OCI-LY7 (cell line): Measurements from ENCODE around the gene UBL3. TPM values are rescaled to one million over a fixed set of nuclear protein-coding genes. Genes with fewer than 3 reads are reported as not detected.

ENCODE experiments used
- BruUV-seq: library from RNA; stranded (reverse); fragments of 400-500 nt; replicated peaks from 2 replicates; lab custom pipeline; 2021; lab: Mats Ljungman, UMichigan
- CTCF ChIA-PET: fragments of 300-600 bp; sonication (Branson Sonifier 250); formaldehyde crosslinking; loops from one replicate; lab custom pipeline; 2022; ENCODE audit warnings: antibody characterized with exemption; ENCODE audit not compliant: unreplicated experiment; lab: Charles Lee
- POLR2A ChIA-PET: fragments of 300-600 bp; sonication (Branson Sonifier 250); formaldehyde crosslinking; loops from one replicate; lab custom pipeline; 2022; ENCODE audit warnings: antibody characterized with exemption; lab: Charles Lee
- DNase-seq: peaks from one replicate; pipeline ENCODE4 v3.0.0-alpha.2; 2015; ENCODE audit warnings: low spot score
- H2AFZ ChIP-seq: fragments of 200-600 bp; sonication (generic), shearing (Covaris generic); 2 replicates; pipeline ENCODE4 v1.6.1; 2014; ENCODE audit warnings: mild to moderate bottlenecking, antibody characterized with exemption, low read length, moderate library complexity
- H3K27ac ChIP-seq: fragments of 200-600 bp; sonication (generic); 2 replicates; pipeline ENCODE4 v1.5.1; 2014; ENCODE audit warnings: mixed run types, low read depth, mild to moderate bottlenecking, moderate library complexity, low read length, inconsistent platforms; ENCODE audit not compliant: poor library complexity, severe bottlenecking
- H3K36me3 ChIP-seq: fragments of 200-600 bp; sonication (generic); 2 replicates; pipeline ENCODE4 v1.6.1; 2014; ENCODE audit warnings: mild to moderate bottlenecking, antibody characterized with exemption, low read length, moderate library complexity, mixed read lengths; ENCODE audit not compliant: insufficient read depth
- H3K4me1 ChIP-seq: fragments of 200-600 bp; sonication (generic); 2 replicates; pipeline ENCODE4 v1.5.1; 2014; ENCODE audit warnings: mild to moderate bottlenecking, low read length; ENCODE audit not compliant: insufficient read depth, poor library complexity, severe bottlenecking
- H3K4me2 ChIP-seq: fragments of 200-600 bp; sonication (generic); 2 replicates; pipeline ENCODE4 v1.6.1; 2014; ENCODE audit warnings: mild to moderate bottlenecking, low read length
- H3K4me3 ChIP-seq: fragments of 200-600 bp; sonication (generic); 2 replicates; pipeline ENCODE4 v1.5.1; 2014; ENCODE audit warnings: mild to moderate bottlenecking, low read depth, low read length; ENCODE audit not compliant: poor library complexity, severe bottlenecking
- H3K79me2 ChIP-seq: fragments of 200-600 bp; sonication (generic); 2 replicates; pipeline ENCODE4 v1.6.1; 2016; ENCODE audit warnings: low read depth, mild to moderate bottlenecking, low read length, moderate library complexity, mixed read lengths; ENCODE audit not compliant: insufficient read depth
- H3K9me2 ChIP-seq: fragments of 200-600 bp; sonication (generic); 2 replicates; pipeline ENCODE4 v1.6.1; 2016; ENCODE audit warnings: mild to moderate bottlenecking, low read length, mixed read lengths; ENCODE audit not compliant: insufficient read depth
- H3K9me3 ChIP-seq: fragments of 200-600 bp; sonication (generic); 2 replicates; pipeline ENCODE4 v1.6.1; 2014; ENCODE audit warnings: mild to moderate bottlenecking, mixed run types, low read length, mixed read lengths
- H4K20me1 ChIP-seq: fragments of 200-600 bp; sonication (generic); 2 replicates; pipeline ENCODE4 v1.6.1; 2014; ENCODE audit warnings: mild to moderate bottlenecking, antibody characterized with exemption, low read length, moderate library complexity, mixed read lengths; ENCODE audit not compliant: insufficient read depth
- CTCF ChIP-seq: fragments of 200-600 bp; sonication (generic); conservative IDR thresholded peaks from 2 replicates; pipeline ENCODE4 v1.5.1; 2014; ENCODE audit warnings: mild to moderate bottlenecking, antibody characterized with exemption, low read length, moderate library complexity, mixed read lengths
- EZH2phosphoT487 ChIP-seq: fragments of 200-600 bp; sonication (generic); IDR thresholded peaks from 2 replicates; pipeline ENCODE4 v1.6.1; 2018; ENCODE audit warnings: low read depth, borderline replicate concordance, mild to moderate bottlenecking, mixed run types, antibody characterized with exemption, low read length, moderate library complexity, mixed read lengths
- intact Hi-C: fragments of 100-400 bp; cut with micrococcal nuclease; formaldehyde crosslinking; loops from one replicate; pipeline ENCODE4 v1.10.0; 2022; ENCODE audit not compliant: unreplicated experiment
- total RNA-seq, 2 experiments: library from RNA; depleted of rRNA in 1 of 2; stranded (reverse); fragments of >200 nt in 1 of 2; shearing (Covaris generic) in 1 of 2; gene quantifications; 2 replicates each; pipeline ENCODE4 v1.2.3, GENCODE V29; 2014 to 2022

UBL3 gene
- total RNA-seq, 2 experiments from 2014 or later: 5.6 to 11.4 TPM

- no peaks in the 10 kb centered on the region for H4K20me1 ChIP-seq
- no peaks in the 10 kb centered on the region for H3K36me3 ChIP-seq
- no peak for TF ChIP-seq CTCF
- TF ChIP-seq EZH2phosphoT487: no peak
Measured at GRCh38 chr13:29865934-29866333, 15.5 kb upstream of the UBL3 start.

GRCh38 chr13:29861694-29862110, 11.3 kb upstream of the UBL3 start:
- no peaks in the 10 kb centered on the region for H3K9me3 ChIP-seq
- no peak overlapping the region for H3K27ac ChIP-seq
- H4K20me1 ChIP-seq: no peaks in the 10 kb centered on the region
- no peak for DNase-seq
- no peaks in the 10 kb centered on the region for H3K4me1 ChIP-seq
- no peak for TF ChIP-seq CTCF
- no peak for TF ChIP-seq EZH2phosphoT487
- BruUV-seq: no TSS peak
- no peak overlapping the region for H2AFZ ChIP-seq
- H3K4me2 ChIP-seq: no peak overlapping the region
- POLR2A ChIA-PET: interaction anchor here (0.9 kb wide), 1 partner anchor 11 kb away, joined by 3 read pairs; the partner anchor contains the start of gene UBL3
- H3K79me2 ChIP-seq: no peaks in the 10 kb centered on the region
- CTCF ChIA-PET: no interaction called here
- no peaks in the 10 kb centered on the region for H3K36me3 ChIP-seq
- intact Hi-C loops: no loop called here
- H3K9me2 ChIP-seq: no peaks in the 10 kb centered on the region
- no peak overlapping the region for H3K4me3 ChIP-seq

More at GRCh38 chr13:29865934-29866333, 15.5 kb upstream of the UBL3 start:
- no TSS peak for BruUV-seq
- H3K4me1 ChIP-seq: no peaks in the 10 kb centered on the region
- H3K9me2 ChIP-seq: no peaks in the 10 kb centered on the region
- H3K9me3 ChIP-seq: no peaks in the 10 kb centered on the region
- H3K4me3 ChIP-seq: no peak overlapping the region
- intact Hi-C loops: no loop called here
- H3K27ac ChIP-seq: no peak overlapping the region
- DNase-seq: no peak
- ChIA-PET CTCF (no interaction called here), POLR2A (no interaction called here)
- H3K4me2 ChIP-seq: no peak overlapping the region
- no peaks in the 10 kb centered on the region for H3K79me2 ChIP-seq
- no peak overlapping the region for H2AFZ ChIP-seq

- H3K4me2 ChIP-seq: no peak overlapping the region
- no peak for DNase-seq
- H3K36me3 ChIP-seq: no peaks in the 10 kb centered on the region
- H3K4me1 ChIP-seq: no peaks in the 10 kb centered on the region
- H3K27ac ChIP-seq: no peak overlapping the region
- intact Hi-C loops: no loop called here
- ChIA-PET CTCF (no interaction called here), POLR2A (interaction anchor here (1.0 kb wide), 1 partner anchor 9 kb away, joined by 3 read pairs; no protein-coding TSS in a partner anchor)
- H3K9me3 ChIP-seq: no peaks in the 10 kb centered on the region
- no peaks in the 10 kb centered on the region for H3K79me2 ChIP-seq
- no peaks in the 10 kb centered on the region for H4K20me1 ChIP-seq
- H3K4me3 ChIP-seq: no peak overlapping the region
- H3K9me2 ChIP-seq: no peaks in the 10 kb centered on the region
- BruUV-seq: no TSS peak
- TF ChIP-seq EZH2phosphoT487: no peak
- no peak for TF ChIP-seq CTCF
- no peak overlapping the region for H2AFZ ChIP-seq
Measured at GRCh38 chr13:29859971-29860370, 9.6 kb upstream of the UBL3 start.
